BJ (cell line): ENCODE measurements around the gene TRPM3. TPM values are rescaled to one million over a fixed set of nuclear protein-coding genes. Genes with fewer than 3 reads are reported as not detected.

Experiments used
- CTCF ChIA-PET: fragments of 350-600 bp; formaldehyde crosslinking; extraction: SDS; loops from one replicate; lab custom pipeline; 2021; ENCODE audit warnings: antibody characterized with exemption, inconsistent platforms; lab: Yijun Ruan, JAX
- POLR2A ChIA-PET: fragments of 300-600 bp; sonication (Branson Sonifier 250); formaldehyde crosslinking; extraction: SDS; loops from one replicate; lab custom pipeline; 2021; ENCODE audit warnings: antibody characterized with exemption; lab: Charles Lee
- DNase-seq: peaks from one replicate; pipeline ENCODE4 v3.0.0-alpha.2; 2011; ENCODE audit warnings: low read depth
- H3K27me3 ChIP-seq: 2 replicates; pipeline ENCODE4 v1.6.0; 2011; ENCODE audit warnings: low read length; ENCODE audit not compliant: control insufficient read depth, insufficient read depth
- H3K36me3 ChIP-seq: 2 replicates; pipeline ENCODE4 v1.5.1; 2011; ENCODE audit warnings: low read length; ENCODE audit not compliant: control insufficient read depth, insufficient read depth
- H3K4me3 ChIP-seq: 2 replicates; pipeline ENCODE4 v1.5.1; 2011; ENCODE audit warnings: low read depth, mild to moderate bottlenecking, control low read depth, low read length
- CTCF ChIP-seq: IDR thresholded peaks from 2 replicates; pipeline ENCODE4 v1.5.1; 2011; ENCODE audit warnings: low read depth, mild to moderate bottlenecking, control low read depth, inconsistent platforms, low read length, moderate library complexity; ENCODE audit not compliant: insufficient read depth
- polyA plus RNA-seq: library from polyadenylated mRNA; depleted of rRNA; stranded (reverse); fragments of >200 nt; gene quantifications from 2 replicates; pipeline ENCODE4 v1.2.3, GENCODE V29; 2011

Gene TRPM3
- polyA plus RNA-seq, 1 experiment: 0.07 TPM

- POLR2A ChIA-PET: no interaction called here
- TF ChIP-seq CTCF: no peak
- CTCF ChIA-PET: interaction anchor here (0.9 kb wide), 1 partner anchor 18 kb away, joined by 4 read pairs; no protein-coding TSS in a partner anchor
These were observed 25.1 kb upstream of the TRPM3 start for GRCh38 chr9:71146511-71146910.

GRCh38 chr9:71145179-71145578 lies 23.8 kb upstream of the TRPM3 start:
- CTCF ChIA-PET: interaction anchor here (0.6 to 0.8 kb wide), 3 partner anchors 10 to 333 kb away, joined by 3 read pairs; no protein-coding TSS in a partner anchor
- H3K36me3 ChIP-seq: no peaks in the 10 kb centered on the region
- H3K27me3 ChIP-seq: no peaks in the 10 kb centered on the region
- no peak overlapping the region for H3K4me3 ChIP-seq
- POLR2A ChIA-PET: no interaction called here
- no peak for TF ChIP-seq CTCF
- DNase-seq: no peak

More at GRCh38 chr9:71146511-71146910, 25.1 kb upstream of the TRPM3 start:
- no peak for DNase-seq
- Histone ChIP-seq H3K36me3 (no peaks in the 10 kb centered on the region), H3K4me3 (no peak overlapping the region), H3K27me3 (no peaks in the 10 kb centered on the region)

- CTCF ChIA-PET: interaction anchor here (0.8 kb wide), 2 partner anchors 10 to 220 kb away, joined by 3 read pairs; no protein-coding TSS in a partner anchor
- H3K4me3 ChIP-seq: no peak overlapping the region
- H3K27me3 ChIP-seq: no peaks in the 10 kb centered on the region
- no peaks in the 10 kb centered on the region for H3K36me3 ChIP-seq
- POLR2A ChIA-PET: no interaction called here
- no peak for DNase-seq
- no peak for TF ChIP-seq CTCF
These were observed 23.1 kb upstream of the TRPM3 start for GRCh38 chr9:71144495-71144894.

GRCh38 chr9:71136696-71137095 lies 15.3 kb upstream of the TRPM3 start:
- H3K36me3 ChIP-seq: no peaks in the 10 kb centered on the region
- POLR2A ChIA-PET: no interaction called here
- no peak overlapping the region for H3K4me3 ChIP-seq
- DNase-seq: no peak
- H3K27me3 ChIP-seq: no peaks in the 10 kb centered on the region
- no peak for TF ChIP-seq CTCF
- CTCF ChIA-PET: interaction anchor here (0.8 kb wide), 1 partner anchor 9 kb away, joined by 3 read pairs; no protein-coding TSS in a partner anchor

GRCh38 chr9:71131145-71131544 lies 9.7 kb upstream of the TRPM3 start:
- H3K27me3 ChIP-seq: no peaks in the 10 kb centered on the region
- CTCF ChIA-PET: no interaction called here
- H3K36me3 ChIP-seq: no peaks in the 10 kb centered on the region
- no peak for DNase-seq
- POLR2A ChIA-PET: no interaction called here
- no peak overlapping the region for H3K4me3 ChIP-seq
- TF ChIP-seq CTCF: no peak
